Embryonic facial prominence (tissue), 1 donor: ENCODE data around the gene TMPRSS9.

ENCODE experiments used
- DNase-seq: peaks from one replicate; pipeline ENCODE4 v3.0.0-alpha.2; 2016; ENCODE audit errors: extremely low spot score

TMPRSS9 gene

DNA sequence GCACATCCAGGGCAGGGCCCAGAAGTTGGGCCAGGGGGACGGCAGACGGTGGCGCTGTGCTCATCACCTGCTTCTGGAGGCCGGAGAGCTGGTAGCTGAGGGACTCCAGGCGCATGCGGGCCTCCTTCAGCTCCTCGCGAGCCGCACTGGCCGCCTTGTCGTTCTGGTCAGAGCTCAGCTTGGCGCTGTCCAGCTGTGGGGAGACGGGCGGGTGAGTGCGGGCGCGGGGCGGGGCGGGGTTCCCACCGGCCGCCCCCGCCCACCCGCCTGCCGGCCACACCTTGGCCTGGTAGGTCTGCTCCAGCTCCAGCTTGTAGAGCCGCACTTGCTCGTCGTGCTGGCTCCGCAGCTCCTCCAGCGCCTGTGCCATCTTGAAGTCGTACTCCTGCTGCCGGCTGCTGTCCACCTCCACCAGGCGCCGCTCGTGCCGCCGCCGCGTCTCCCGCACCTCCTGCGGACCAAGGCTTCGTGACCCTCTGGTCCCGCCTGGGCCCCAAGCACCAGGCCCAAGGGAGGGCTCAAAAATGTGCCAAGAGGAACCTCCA, 74.7 kb downstream of the TMPRSS9 start:
- no peak for DNase-seq

DNA sequence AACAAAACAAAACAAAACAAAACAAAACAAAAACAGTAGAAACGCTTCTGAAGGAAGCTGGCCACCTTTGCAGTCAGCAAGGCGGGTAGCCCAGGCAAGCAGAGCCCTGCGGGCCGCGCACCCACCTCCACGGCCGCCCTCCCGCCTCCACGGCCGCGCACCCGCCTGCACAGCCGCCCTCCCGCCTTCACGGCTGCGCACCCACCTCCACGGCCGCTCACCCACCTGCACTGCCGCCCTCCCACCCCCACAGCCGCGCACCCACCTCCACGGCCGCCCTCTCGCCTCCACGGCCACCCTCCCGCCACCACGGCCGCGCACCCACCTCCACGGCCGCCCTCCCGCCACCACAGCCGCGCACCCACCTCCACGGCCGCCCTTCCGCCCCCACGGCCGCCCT, 76.3 kb downstream of the TMPRSS9 start:
- no peak for DNase-seq

DNA sequence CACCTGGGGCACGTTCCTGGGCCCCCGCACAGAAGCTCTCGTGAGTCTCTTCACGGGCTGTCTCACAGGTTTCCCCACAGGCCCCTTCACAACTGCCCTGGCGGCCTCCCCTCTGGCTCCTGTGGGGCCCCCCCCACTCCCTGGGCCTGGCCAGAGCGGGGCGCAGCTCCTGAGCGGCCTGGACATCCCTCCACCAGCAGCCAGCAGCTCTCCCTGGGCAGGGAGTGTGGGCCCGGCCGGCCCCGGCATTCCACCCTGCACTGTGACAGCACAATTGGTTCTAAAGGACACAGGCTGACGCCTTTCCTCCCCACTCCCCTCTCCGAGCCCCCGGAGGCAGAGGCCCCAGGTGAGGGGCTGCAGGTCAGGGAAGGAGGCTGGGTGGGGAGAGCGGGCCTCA, 76.9 kb downstream of the TMPRSS9 start:
- DNase-seq: no peak

DNA sequence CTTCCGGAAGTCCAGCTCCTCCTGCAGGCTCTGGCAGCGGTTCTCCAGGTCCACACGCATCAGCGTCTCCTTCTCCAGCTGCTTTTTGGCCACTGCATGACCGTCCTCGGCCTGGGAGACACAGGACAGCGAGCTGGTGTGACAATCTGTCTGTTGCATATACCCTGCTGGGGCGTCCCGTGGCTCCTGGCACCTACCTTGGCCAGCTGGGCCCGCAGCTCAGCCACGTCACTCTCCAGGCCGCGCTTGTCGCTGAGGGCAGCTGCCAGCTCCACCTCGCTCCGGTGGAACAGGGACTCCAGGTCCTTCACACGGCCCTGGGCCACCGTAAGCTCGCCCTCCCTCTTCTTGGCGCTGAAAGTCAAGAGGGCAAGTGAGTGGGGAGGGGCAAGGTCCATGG, 78.1 kb downstream of the TMPRSS9 start:
- no peak for DNase-seq

DNA sequence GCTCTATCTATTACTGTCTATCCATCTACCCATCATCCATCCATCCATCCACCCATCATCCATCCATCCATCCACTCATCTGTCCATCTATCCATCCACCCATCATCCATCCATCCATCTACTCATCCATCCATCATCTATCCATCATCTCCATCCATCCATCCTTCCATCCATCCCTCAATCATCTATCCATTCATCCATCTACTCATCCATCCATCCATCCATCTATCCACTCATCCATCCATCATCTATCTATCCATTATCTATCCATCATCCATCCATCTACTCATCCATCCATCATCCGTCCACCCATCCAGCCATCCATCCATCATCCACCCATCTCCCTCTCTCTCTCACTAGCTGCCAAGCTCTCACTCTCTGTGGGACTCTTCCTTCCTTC, 80.5 kb downstream of the TMPRSS9 start:
- DNase-seq: no peak

DNA sequence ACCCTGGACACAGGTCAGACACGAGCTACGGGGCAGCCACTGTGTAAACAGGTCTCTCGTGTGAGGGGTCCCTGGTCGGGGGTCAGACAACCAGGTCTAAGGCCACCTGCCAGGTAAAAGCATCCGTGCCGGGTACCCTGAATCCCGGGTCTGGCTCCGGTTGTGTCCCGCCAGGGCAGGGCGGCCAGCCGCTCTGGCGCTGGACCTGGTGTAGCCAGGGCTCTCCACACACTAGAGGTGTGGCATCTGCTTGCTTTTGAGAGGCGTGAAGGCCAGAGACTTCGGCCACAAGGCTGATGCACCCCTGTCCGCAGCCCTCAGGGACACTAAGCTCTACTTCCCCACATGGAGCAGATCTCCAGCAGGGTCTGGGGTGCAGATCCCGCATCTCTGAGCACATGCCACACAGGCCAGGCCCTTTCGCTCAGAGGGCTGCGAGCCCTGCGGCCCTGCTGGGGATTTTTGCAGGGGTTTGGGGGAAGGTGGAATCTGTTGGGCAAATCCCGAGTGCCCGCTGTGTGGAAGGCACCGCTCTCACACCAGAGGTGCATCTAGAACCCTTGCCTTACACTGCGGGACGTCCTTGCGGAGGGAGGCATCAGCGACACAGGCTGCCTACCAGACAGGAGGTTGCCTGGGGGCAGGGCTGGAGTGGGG, 81.2 kb downstream of the TMPRSS9 start:
- DNase-seq: no peak

DNA sequence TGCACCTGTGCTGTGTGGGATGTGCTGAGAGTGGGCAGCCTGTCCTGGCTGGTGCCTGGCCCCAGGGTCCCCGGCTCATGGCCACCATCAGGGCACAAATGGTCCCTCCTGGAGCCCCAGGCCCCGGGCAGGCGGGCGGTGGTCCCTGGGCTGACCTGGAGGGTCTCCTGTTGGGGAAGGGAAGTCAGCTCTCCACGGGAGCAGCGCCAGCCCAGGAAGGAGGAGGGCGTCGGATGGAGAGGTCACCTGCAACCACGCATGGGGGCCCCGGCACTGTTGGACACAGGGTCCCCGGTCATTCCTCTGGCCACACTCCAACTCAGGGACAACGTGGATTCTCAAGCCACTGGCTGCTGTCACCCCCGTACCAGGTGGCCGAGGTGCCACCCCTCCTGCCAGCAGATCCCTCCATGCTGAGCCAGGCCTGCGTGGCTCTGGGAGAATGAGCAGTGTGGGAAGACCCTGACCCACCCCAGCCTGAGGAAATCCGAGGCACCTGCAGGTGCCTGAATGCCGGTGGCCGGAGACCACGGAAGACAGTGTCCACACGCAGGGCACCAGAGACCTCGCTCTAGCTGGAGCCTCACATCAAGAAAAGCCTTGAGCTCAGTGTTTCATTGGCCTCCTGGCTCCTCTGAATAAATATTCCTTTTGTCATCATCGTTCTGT, 83.2 kb downstream of the TMPRSS9 start:
- DNase-seq: no peak

DNA sequence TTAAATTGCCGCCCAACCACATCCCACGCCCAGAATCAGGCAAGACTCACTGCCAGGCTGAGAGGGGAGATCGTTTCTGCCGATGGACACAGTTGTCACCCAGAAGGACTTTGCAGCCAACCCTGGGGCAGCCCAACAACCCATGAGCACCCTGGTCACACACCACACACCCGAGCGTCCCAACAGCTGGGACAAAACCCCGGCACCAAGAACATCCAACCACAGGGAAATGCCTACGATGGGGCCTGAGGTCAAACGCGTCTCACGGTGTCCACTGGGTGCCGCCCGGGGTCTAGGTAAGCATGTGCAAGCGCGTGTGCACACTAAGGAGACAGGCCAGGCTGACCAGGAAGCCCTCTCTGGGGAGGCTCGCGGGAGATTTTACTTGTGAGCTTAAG, 83.7 kb downstream of the TMPRSS9 start:
- DNase-seq: no peak

DNA sequence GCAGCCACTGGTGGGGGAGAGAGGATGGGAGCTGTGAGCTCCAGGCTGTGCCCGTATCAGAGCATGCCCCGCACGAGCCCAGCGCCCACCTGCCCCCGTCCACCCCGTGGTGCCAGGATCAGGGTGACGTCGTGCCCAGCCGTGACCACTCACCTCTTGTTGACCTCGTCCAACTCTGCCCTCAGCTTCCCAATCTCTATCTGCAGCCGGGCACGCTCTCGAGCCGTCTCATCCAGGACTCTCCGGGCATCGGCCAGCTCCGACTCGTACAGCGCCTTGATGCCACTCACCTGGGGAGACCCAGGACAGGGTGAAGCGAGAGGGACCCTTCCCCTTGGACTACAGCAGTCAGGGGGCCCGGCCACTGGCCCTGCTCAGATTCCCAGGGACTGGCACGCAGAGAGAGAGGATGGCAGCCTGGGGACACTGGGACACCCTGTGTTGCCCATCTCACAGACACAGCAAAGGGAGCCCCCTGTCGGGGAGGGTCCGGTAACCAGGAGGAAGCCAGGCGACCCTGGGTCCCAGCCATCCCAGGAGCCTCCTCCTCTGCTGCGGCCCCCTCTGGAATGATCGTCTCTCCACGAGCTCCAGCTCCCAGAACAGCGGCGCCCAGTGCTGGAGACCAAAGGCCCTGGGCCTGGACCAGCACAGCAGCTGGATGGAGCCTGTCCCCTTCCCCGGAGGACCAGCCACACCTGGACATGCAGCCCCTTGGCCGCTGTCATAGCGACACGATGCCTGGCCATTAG, 84.4 kb downstream of the TMPRSS9 start:
- DNase-seq: no peak

DNA sequence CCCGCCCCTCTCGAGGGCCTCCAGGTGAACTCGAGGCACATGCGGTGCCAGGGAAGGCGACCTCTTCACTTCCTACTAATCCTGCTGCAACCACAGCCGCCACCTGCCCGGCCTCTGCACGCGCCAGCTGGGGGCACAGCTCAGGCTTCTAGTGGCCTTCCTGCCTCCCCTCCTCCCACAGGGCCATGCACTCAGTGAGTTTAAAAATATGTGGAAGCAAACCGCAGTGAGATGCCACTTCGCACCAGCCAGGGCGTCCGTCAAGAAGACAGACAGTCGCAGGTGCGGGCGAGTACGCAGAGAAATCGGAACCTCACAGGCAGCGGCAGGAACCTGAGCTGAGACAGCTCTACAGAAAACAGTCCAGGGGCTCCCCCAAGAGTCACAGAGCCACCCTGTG, 86.3 kb downstream of the TMPRSS9 start:
- DNase-seq: no peak

DNA sequence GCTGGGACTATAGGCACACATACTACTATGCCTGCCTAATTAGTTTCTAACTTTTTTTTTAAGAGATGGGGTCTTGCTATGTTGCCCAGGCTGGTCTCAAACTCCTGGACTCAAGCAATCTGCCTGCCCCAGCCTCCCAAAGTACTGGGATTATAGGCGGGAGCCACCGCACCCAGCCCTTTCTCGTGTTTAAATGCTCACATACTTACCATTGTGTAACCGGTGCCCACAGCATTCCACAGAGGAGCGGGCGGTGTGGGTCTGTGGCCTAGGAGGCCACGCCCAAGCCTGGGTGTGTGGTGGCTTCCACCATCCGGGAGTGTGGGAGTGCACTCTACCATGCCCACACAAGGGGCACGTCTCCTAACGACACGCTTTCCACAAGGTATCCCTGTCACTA, 89.0 kb downstream of the TMPRSS9 start:
- no peak for DNase-seq

DNA sequence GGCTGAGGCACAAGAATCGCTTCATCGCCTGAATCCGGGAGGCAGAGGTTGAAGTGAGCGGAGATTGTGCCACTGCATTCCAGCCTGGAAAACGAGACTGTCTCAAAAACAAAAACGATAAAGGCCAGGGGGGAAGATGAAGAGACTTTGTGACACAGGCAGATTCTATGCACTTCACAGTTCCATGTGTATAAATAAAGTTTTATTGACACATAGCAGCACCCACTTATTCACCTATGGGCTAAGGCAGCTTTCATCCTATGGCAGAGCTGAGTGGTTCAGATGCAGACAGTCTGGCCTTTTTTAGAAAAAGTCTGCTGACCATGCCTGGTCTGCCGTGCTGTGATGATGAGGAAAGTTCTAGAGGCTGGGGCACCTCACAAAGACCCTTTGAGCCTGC, 91.1 kb downstream of the TMPRSS9 start:
- DNase-seq: no peak

DNA sequence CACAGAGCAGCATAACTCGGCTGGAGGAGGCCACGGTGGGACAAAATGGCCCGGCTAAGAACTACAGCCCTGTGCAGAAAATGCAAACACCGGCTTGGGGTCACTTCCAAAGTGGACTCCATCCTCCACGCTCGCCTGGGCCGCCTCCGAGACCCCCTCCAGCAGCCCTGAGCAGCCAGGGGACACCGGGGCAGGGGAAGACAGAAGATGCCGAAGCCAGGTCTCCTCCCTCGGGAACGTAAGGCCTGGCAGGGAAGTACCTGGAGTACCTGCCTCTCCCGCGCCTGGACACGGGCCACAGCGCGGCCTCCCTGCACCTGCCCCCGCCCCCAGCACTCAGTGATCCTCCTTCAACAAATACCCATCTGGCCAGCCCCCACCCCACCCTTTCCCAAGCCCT, 91.7 kb downstream of the TMPRSS9 start:
- DNase-seq: no peak

DNA sequence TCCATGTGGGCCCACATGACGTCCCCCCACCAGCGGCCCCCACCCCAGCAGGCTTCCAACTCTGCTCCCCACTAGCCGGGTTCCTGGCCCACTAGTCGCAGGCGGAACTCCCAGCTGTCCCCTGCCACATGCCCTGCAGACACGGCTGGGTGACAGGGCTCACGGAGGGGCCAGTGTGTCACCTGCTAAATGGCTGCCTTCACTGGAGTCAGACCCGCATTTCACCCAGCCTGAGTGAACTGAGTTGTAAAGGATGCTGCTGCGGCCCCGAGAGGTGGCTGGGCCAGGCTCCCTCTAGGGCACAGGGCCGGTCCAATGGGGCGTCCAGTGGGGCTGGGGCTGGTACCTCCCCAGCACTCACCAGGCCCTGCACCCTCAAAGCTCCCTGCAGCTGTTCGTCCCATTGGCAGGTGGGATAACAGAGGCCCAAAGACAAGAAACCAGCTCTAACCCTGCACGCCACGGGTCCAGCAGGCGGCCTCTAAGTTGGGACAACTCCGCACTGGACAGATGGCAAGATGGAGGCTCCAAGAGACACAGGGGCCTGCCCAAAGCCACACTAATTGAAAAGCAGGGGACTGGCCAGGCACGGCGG, 93.5 kb downstream of the TMPRSS9 start:
- no peak for DNase-seq

DNA sequence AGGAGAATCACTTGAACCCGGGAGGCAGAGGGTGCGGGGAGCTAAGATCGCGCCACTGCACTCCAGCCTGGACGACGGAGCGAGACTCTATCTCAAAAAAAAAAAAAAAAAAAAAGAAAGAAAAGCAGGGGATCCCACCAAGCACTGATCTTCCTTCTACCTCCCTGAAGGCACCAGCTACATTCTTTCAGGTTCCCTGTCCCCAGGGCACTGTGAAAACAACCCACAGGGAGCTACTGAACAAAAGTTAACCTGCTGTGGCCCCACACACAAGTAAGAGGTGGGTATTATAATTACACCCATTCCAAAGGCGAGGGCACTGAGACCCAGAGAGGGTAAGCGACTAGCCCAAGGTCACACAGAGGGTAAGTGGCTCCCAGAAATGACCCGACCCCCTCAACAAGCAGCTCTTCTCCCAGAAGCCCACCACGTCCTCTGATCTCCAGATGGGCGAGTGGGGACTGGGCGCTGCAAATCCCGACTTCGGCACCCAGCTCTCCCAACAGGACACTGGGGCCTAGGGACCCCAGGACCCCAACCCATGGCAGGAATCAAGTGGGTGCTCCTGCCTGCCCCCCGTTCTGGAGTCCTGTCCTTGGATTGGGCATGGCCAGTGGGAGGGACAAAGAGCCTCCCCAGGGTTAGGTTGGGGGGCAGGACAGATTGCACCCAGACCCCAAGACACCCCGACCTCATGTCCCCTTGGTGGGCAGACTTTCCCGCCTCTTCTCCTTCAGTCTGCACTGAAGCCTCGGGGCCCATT, 94.3 kb downstream of the TMPRSS9 start:
- DNase-seq: no peak

DNA sequence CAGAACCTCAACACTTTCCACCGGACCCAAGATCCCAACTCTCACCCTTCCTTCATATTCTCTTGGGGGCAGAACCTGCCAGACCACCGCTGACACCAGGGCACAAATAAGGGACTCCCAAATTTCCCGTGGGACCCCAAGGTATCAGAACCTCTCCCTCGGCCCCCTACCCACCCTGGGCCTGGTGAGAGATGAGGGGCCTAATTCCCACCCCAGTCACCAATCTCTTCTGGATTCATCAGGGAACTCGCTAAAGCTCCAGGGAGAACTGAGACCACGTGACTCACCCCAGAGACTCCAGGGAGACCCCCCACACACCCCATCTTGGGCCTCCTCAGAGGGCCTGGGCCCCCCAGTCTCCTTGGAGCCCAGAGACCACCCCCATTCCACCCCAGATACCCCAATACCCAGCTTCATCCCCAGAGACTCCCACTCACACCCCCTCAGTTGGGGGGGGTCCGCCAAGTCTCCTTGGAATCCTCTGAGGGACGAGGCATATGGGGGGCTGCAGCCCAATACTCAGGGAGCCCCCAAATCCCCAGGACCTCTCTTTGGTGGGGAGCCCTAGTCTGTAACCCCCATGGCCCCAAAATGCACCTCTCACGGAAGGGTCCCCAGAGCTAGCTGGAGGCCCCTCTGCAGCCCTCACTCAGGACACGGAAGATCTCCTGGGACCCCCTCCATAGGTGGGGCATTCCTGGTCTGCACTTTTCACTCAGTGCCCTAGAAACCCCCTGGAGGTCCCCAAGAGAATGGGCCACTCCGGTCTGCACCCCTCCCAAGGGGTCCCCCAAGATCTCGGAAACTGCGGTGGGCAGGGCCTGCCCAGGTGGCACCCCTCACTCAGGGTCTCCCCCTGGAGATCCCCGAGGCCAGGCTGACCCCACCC, 95.1 kb downstream of the TMPRSS9 start:
- no peak for DNase-seq

DNA sequence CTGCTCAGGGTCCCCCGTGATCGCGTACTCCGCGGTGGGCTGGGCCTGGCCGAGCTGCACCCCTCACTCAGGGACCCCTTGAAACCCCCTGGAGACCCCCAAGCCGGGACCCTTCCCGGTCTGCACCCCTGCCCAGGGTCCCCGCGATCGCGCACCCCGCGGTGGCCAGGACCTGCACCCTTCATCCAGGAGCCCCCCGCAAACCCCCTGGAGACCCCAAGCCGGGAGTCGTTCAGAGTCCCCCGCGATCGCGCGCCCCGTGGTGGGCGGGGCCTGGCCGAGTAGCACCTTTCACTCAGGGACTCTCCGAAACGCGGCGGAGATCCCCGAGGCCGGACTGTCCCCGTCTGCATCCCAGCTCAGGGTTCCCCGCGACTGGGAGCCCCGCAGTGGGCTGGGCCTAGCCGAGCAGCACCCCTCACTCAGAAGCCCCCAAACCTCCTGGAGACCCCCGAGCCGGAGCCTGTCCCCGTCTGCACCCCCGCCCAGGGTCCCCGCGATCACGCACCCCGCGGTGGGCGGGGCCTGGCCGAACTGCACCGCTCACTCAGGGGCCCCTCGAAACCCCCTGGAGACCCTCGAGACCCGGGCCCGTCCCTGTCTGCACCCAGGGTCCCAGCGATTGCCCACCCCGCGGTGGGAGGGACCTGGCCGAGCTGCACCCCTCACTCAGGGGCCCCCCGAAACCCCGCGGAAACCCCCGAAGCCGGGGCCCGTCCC, 95.9 kb downstream of the TMPRSS9 start:
- no peak for DNase-seq

DNA sequence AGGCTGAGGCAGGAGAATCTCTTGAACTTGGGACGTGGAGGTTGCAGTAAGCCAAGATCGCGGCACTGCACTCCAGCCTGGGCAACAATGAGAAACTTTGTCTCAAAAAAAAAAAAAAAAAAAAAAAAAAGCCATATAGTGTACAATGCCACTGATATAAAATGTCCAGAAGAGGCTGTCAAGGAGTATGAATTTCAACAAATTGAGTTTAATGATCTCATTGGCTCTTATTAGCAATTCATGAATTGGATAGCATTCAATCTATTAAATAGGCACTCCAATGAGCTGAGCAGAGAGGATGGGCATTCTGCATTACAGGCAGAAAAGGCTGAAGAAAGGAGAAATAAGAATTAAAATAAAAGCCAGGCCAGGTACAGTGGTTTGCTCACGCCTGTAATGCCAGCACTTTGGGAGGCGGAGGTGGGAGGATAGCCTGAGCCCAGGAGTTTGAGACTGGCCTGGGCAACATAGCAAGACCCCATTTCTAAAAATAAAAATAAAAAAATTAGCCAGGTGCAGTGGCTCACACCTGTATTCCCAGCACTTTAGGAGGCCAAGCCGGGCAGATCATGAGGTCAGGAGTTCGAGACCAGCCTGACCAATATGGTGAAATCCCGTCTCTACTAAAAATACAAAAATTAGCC, 97.5 kb downstream of the TMPRSS9 start:
- DNase-seq: no peak

DNA sequence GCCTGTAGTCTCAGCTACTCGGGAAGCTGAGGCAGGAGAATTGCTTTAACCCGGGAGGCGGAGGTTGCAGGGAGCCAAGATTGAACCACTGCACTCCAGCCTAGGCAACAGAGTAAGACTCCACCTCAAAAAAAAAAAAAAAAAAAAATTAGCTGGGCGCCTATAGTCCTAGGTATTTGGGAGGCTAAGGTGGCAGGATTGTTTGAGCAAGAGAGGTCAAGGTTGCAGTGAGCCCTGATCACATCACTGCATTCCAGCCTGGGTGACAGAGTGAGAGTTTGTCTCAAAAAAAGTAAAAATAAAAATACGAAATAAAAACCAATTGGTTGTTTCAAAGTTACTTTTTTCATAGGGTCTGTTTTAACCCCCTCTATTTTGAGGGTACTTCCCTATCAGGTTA, 98.0 kb downstream of the TMPRSS9 start:
- DNase-seq: no peak
